GM18526 (cell line): ENCODE results near the gene HACD3.

ENCODE experiments used
- POLR2A ChIP-seq: IDR thresholded peaks from 3 replicates; pipeline ENCODE4 v1.6.1; 2011; ENCODE audit not compliant: insufficient read length; ENCODE audit errors: extremely low read depth

Gene HACD3

GRCh38 chr15:65612949-65613744 lies 82.9 kb downstream of the HACD3 start:
- TF ChIP-seq POLR2A: no peak

- no peak for TF ChIP-seq POLR2A
Observed at GRCh38 chr15:65618560-65619109, 88.4 kb downstream of the HACD3 start.

- TF ChIP-seq POLR2A: no peak
Observed at GRCh38 chr15:65619626-65620290, 89.5 kb downstream of the HACD3 start.

- no peak for TF ChIP-seq POLR2A
Observed at GRCh38 chr15:65620833-65621232, 90.6 kb downstream of the HACD3 start.

GRCh38 chr15:65621638-65622037 lies 91.4 kb downstream of the HACD3 start, which contains the start of gene SLC24A1:
Gene SLC24A1, plus strand, starts transcription at chr15:65621938. Its CDS starts 2,143 bp downstream, at chr15:65624081.
- TF ChIP-seq POLR2A: no peak

- TF ChIP-seq POLR2A: no peak
Observed at GRCh38 chr15:65623103-65623502, 92.8 kb downstream of the HACD3 start.

GRCh38 chr15:65626856-65627255 lies 96.6 kb downstream of the HACD3 start:
- no peak for TF ChIP-seq POLR2A
